PC-3 (cell line): ENCODE data around the gene CLEC2A.

Experiments used
- EZH2 ChIP-seq: fragments of 300-600 bp; sonication (generic); IDR thresholded peaks from one replicate; pipeline ENCODE4 v1.6.1; 2017; ENCODE audit warnings: antibody characterized with exemption, mild to moderate bottlenecking, low read length; ENCODE audit not compliant: unreplicated experiment
- TF ChIP-seq, protein P1 (sequence below): fragments of 300-600 bp; sonication (generic); conservative IDR thresholded peaks from 2 replicates; pipeline ENCODE4 v1.5.1; 2017; ENCODE audit warnings: antibody characterized with exemption, low read depth, mild to moderate bottlenecking, low read length

DNA sequence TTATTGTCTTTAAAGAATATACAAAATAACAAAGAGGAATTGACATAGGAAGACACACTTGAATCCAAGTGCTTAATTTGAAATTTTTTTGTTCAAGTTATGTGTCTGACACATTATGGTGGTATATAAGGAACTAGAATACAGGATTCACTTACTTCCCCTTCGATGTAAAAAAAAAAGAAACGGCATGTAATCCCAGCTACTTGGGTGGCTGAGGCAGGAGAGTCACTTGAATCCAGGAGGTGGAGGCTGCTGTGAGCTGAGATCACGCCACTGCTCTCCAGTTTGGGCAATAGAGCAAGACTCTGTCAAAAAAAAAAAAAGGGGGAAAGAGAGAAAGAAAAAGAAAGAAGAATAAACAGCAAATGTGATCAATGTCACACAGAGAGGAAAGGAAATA lies 48.0 kb upstream of the CLEC2A start:
- TF ChIP-seq, protein P1, sequence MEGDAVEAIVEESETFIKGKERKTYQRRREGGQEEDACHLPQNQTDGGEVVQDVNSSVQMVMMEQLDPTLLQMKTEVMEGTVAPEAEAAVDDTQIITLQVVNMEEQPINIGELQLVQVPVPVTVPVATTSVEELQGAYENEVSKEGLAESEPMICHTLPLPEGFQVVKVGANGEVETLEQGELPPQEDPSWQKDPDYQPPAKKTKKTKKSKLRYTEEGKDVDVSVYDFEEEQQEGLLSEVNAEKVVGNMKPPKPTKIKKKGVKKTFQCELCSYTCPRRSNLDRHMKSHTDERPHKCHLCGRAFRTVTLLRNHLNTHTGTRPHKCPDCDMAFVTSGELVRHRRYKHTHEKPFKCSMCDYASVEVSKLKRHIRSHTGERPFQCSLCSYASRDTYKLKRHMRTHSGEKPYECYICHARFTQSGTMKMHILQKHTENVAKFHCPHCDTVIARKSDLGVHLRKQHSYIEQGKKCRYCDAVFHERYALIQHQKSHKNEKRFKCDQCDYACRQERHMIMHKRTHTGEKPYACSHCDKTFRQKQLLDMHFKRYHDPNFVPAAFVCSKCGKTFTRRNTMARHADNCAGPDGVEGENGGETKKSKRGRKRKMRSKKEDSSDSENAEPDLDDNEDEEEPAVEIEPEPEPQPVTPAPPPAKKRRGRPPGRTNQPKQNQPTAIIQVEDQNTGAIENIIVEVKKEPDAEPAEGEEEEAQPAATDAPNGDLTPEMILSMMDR: no peak
- TF ChIP-seq EZH2: no peak
